ENCODE measurements around the gene C4orf50.
"Not testable (repeated sequence)": the region's sequence is repeated elsewhere in the genome, so short reads cannot be mapped to it uniquely, and the experiment has no call there.

The C4orf50 gene

GRCh38 chr4:6011686-6012085 lies 6.5 kb downstream of the C4orf50 start:
- no peak for DNase-seq (ENCODE audit: extremely low spot score)
- TF ChIP-seq SUZ12 (IDR thresholded peaks at IDR 0.05) (no peak), FOXM1 (IDR thresholded peaks at IDR 0.05; ENCODE audit: borderline replicate concordance) (no peak), L3MBTL2 (conservative IDR thresholded peaks at IDR 0.05) (no peak), BHLHE40 (IDR thresholded peaks at IDR 0.05; ENCODE audit: borderline replicate concordance) (no peak), HDGF (IDR thresholded peaks at IDR 0.05; ENCODE audit: borderline replicate concordance) (no peak), SP1 (IDR thresholded peaks at IDR 0.05) (no peak), FOXA1 (IDR thresholded peaks at IDR 0.05) (no peak), TARDBP (IDR thresholded peaks at IDR 0.05) (no peak), ZNF384 (IDR thresholded peaks at IDR 0.05) (no peak), PKNOX1 (IDR thresholded peaks at IDR 0.05) (no peak), LEF1 (IDR thresholded peaks at IDR 0.05; ENCODE audit: borderline replicate concordance) (no peak), ELF4 (IDR thresholded peaks at IDR 0.05) (no peak), CTBP1 (IDR thresholded peaks at IDR 0.05; ENCODE audit: borderline replicate concordance) (no peak), FOXK2 (IDR thresholded peaks at IDR 0.05) (no peak), NFRKB (IDR thresholded peaks at IDR 0.05) (no peak), ARNT (IDR thresholded peaks at IDR 0.05) (no peak)
- ChIA-PET POLR2A (no interaction called here), CTCF (no interaction called here)

- CTCF ChIA-PET: interaction anchor here (0.9 kb wide), 1 partner anchor 12 kb away, joined by 3 read pairs; no protein-coding TSS in a partner anchor
- TF ChIP-seq ELF4 (IDR thresholded peaks at IDR 0.05): no peak
- no peak for TF ChIP-seq HDGF (IDR thresholded peaks at IDR 0.05; ENCODE audit: borderline replicate concordance)
- TF ChIP-seq FOXK2 (IDR thresholded peaks at IDR 0.05): no peak
- no peak for TF ChIP-seq PKNOX1 (IDR thresholded peaks at IDR 0.05)
- no peak for TF ChIP-seq BHLHE40 (IDR thresholded peaks at IDR 0.05; ENCODE audit: borderline replicate concordance)
- no peak for TF ChIP-seq LEF1 (IDR thresholded peaks at IDR 0.05; ENCODE audit: borderline replicate concordance)
- no peak for TF ChIP-seq NFRKB (IDR thresholded peaks at IDR 0.05)
- TF ChIP-seq SP1 (IDR thresholded peaks at IDR 0.05): no peak
- TF ChIP-seq FOXM1 (IDR thresholded peaks at IDR 0.05; ENCODE audit: borderline replicate concordance): no peak
- TF ChIP-seq SUZ12 (IDR thresholded peaks at IDR 0.05): no peak
- no peak for TF ChIP-seq L3MBTL2 (conservative IDR thresholded peaks at IDR 0.05)
- TF ChIP-seq ZNF384 (IDR thresholded peaks at IDR 0.05): no peak
- TF ChIP-seq ARNT (IDR thresholded peaks at IDR 0.05): no peak
- TF ChIP-seq TARDBP (IDR thresholded peaks at IDR 0.05): no peak
- TF ChIP-seq FOXA1 (IDR thresholded peaks at IDR 0.05): no peak
- TF ChIP-seq CTBP1 (IDR thresholded peaks at IDR 0.05; ENCODE audit: borderline replicate concordance): no peak
- POLR2A ChIA-PET: no interaction called here
- DNase-seq (ENCODE audit: extremely low spot score): no peak
These were observed 7.0 kb downstream of the C4orf50 start for GRCh38 chr4:6011271-6011671.

- CTCF ChIA-PET: interaction anchor here (0.6 to 0.9 kb wide), 2 partner anchors 12 to 333 kb away, joined by 3 read pairs; no protein-coding TSS in a partner anchor
- POLR2A ChIA-PET: no interaction called here
- no peak for DNase-seq (ENCODE audit: extremely low spot score)
- TF ChIP-seq SUZ12 (IDR thresholded peaks at IDR 0.05): no peak
- TF ChIP-seq HDGF (IDR thresholded peaks at IDR 0.05; ENCODE audit: borderline replicate concordance): no peak
- TF ChIP-seq FOXA1 (IDR thresholded peaks at IDR 0.05): no peak
- no peak for TF ChIP-seq LEF1 (IDR thresholded peaks at IDR 0.05; ENCODE audit: borderline replicate concordance)
- no peak for TF ChIP-seq SP1 (IDR thresholded peaks at IDR 0.05)
- TF ChIP-seq TARDBP (IDR thresholded peaks at IDR 0.05): no peak
- no peak for TF ChIP-seq ELF4 (IDR thresholded peaks at IDR 0.05)
- no peak for TF ChIP-seq NFRKB (IDR thresholded peaks at IDR 0.05)
- TF ChIP-seq FOXM1 (IDR thresholded peaks at IDR 0.05; ENCODE audit: borderline replicate concordance): no peak
- no peak for TF ChIP-seq ARNT (IDR thresholded peaks at IDR 0.05)
These were observed 7.4 kb downstream of the C4orf50 start for GRCh38 chr4:6010789-6011188.

- CTCF ChIA-PET: interaction anchor here (0.6 kb wide), 1 partner anchor 465 kb away, joined by 5 read pairs; no protein-coding TSS in a partner anchor
These were observed 8.8 kb downstream of the C4orf50 start for GRCh38 chr4:6009452-6009851.

GRCh38 chr4:6008766-6009385 lies 9.4 kb downstream of the C4orf50 start:
- ChIA-PET POLR2A (no interaction called here), CTCF (interaction anchor here (0.6 to 1.4 kb wide), 2 partner anchors 10 to 465 kb away, joined by 5 read pairs; no protein-coding TSS in a partner anchor)
- no peak for DNase-seq (ENCODE audit: extremely low spot score)
- TF ChIP-seq SUZ12 (IDR thresholded peaks at IDR 0.05) (no peak), CTBP1 (IDR thresholded peaks at IDR 0.05; ENCODE audit: borderline replicate concordance) (no peak), LEF1 (IDR thresholded peaks at IDR 0.05; ENCODE audit: borderline replicate concordance) (no peak), TARDBP (IDR thresholded peaks at IDR 0.05) (no peak), FOXM1 (IDR thresholded peaks at IDR 0.05; ENCODE audit: borderline replicate concordance) (no peak), BHLHE40 (IDR thresholded peaks at IDR 0.05; ENCODE audit: borderline replicate concordance) (no peak), L3MBTL2 (conservative IDR thresholded peaks at IDR 0.05) (no peak), ELF4 (IDR thresholded peaks at IDR 0.05) (no peak), SP1 (IDR thresholded peaks at IDR 0.05) (no peak)

More at GRCh38 chr4:6009452-6009851, 8.8 kb downstream of the C4orf50 start:
- TF ChIP-seq TARDBP (IDR thresholded peaks at IDR 0.05) (no peak), SP1 (IDR thresholded peaks at IDR 0.05) (no peak), BHLHE40 (IDR thresholded peaks at IDR 0.05; ENCODE audit: borderline replicate concordance) (no peak), ELF4 (IDR thresholded peaks at IDR 0.05) (no peak)
- no peak for DNase-seq (ENCODE audit: extremely low spot score)
- POLR2A ChIA-PET: no interaction called here

GRCh38 chr4:6008092-6008551 lies 10.1 kb downstream of the C4orf50 start:
- no peak for TF ChIP-seq HDGF (IDR thresholded peaks at IDR 0.05; ENCODE audit: borderline replicate concordance)
- CTCF ChIA-PET: interaction anchor here (1.4 kb wide), 1 partner anchor 10 kb away, joined by 5 read pairs; no protein-coding TSS in a partner anchor
- POLR2A ChIA-PET: no interaction called here
- DNase-seq (ENCODE audit: extremely low spot score): peak; percentile 75

GRCh38 chr4:6005175-6005574 lies 13.1 kb downstream of the C4orf50 start:
- ChIA-PET CTCF (interaction anchor here (0.5 kb wide), 1 partner anchor 327 kb away, joined by 3 read pairs; no protein-coding TSS in a partner anchor), POLR2A (no interaction called here)
- no peak for DNase-seq (ENCODE audit: extremely low spot score)
- TF ChIP-seq CTBP1 (IDR thresholded peaks at IDR 0.05; ENCODE audit: borderline replicate concordance) (no peak), FOXK2 (IDR thresholded peaks at IDR 0.05) (no peak), HDGF (IDR thresholded peaks at IDR 0.05; ENCODE audit: borderline replicate concordance) (no peak), ELF4 (IDR thresholded peaks at IDR 0.05) (no peak), ARNT (IDR thresholded peaks at IDR 0.05) (no peak), FOXM1 (IDR thresholded peaks at IDR 0.05; ENCODE audit: borderline replicate concordance) (no peak), SUZ12 (IDR thresholded peaks at IDR 0.05) (no peak), NFRKB (IDR thresholded peaks at IDR 0.05) (no peak), LEF1 (IDR thresholded peaks at IDR 0.05; ENCODE audit: borderline replicate concordance) (no peak), FOXA1 (IDR thresholded peaks at IDR 0.05) (no peak), ZNF384 (IDR thresholded peaks at IDR 0.05) (no peak), PKNOX1 (IDR thresholded peaks at IDR 0.05) (no peak), L3MBTL2 (conservative IDR thresholded peaks at IDR 0.05) (no peak), SP1 (IDR thresholded peaks at IDR 0.05) (no peak), TARDBP (IDR thresholded peaks at IDR 0.05) (no peak), BHLHE40 (IDR thresholded peaks at IDR 0.05; ENCODE audit: borderline replicate concordance) (no peak)

- DNase-seq (ENCODE audit: extremely low spot score); CTCF ChIA-PET; POLR2A ChIA-PET: not testable (repeated sequence)
These were observed 14.7 kb downstream of the C4orf50 start for GRCh38 chr4:6003485-6003884.
